GM18498 (cell line): ENCODE measurements around the gene ZMYND19.
"Not testable (repeated sequence)": the region's sequence is repeated elsewhere in the genome, so short reads cannot be mapped to it uniquely, and the experiment has no call there.

ENCODE experiments used
- ATAC-seq: cut with Tn5 transposase; IDR thresholded peaks from one replicate; pipeline ENCODE4 v1.9.1; 2021; ENCODE audit warnings: mild to moderate bottlenecking, moderate library complexity; ENCODE audit not compliant: unreplicated experiment

ZMYND19 gene

DNA sequence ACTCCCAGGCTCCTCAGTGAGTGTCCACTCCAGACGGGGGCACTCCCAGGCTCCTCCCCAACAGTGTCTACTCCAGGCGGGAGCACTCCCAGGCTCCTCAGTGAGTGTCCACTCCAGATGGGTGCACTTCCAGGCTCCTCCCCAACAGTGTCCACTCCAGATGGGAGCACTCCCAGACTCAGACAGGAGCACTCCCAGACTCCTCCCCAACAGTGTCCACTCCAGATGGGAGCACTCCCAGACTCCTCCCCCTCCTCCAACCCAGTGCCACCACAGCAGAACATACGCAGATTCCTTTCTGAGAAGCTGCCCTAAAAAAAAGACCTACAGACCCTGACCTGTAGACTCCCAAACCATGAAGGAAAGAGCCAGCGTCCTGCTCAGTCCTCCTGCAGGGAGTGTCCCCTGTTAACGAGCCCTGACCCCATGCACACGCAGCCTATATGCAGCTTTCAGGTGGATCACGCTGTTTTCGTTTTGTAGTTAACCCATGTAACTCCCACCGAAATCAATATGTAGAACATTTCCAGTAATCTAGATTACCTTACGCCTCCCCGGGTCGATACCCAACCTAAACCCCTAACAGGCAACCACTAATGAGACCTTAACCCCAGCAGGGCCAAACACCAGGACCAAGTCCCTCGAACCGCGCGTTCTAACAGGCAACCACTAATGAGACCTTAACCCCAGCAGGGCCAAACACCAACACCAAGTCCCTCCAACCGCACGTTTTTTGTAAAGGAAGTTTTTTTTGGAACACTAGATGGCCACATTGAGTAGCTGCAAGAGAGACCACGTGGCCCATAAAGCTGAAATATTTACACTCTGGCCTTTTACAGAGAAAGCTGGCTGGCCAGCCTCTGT, 55.8 kb downstream of the ZMYND19 start:
- ATAC-seq, result no peak

DNA sequence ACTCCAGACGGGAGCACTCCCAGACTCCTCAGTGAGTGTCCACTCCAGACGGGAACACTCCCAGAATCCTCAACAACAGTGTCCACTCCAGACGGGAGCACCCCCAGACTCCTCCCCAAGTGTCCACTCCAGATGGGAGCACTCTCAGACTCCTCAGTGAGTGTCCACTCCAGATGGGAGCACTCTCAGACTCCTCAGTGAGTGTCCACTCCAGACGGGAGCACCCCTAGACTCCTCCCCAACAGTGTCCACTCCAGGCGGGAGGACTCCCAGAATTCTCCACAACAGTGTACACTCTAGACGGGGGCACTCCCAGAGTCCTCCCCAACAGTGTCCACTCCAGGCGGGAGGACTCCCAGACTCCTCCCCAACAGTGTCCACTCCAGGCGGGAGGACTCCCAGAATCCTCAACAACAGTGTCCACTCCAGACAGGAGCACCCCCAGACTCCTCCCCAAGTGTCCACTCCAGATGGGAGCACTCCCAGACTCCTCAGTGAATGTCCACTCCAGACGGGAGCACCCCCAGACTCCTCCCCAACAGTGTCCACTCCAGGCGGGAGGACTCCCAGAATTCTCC, 57.3 kb downstream of the ZMYND19 start:
- ATAC-seq, result not testable (repeated sequence)
